A549 (cell line): ENCODE measurements around the gene SPTY2D1.

ENCODE experiments used
- FOSL2 ChIP-seq, 2 experiments: fragments of 450-650 bp in 1 of 2; fragments of >200 bp in 1 of 2; sonication (Bioruptor Twin) in 1 of 2; formaldehyde crosslinking; IDR thresholded peaks; 2 replicates each; pipeline versions ENCODE4 v1.5.0 to v1.6.1; 2016 to 2020; ENCODE audit warnings: mild to moderate bottlenecking in 1 of 2, moderate library complexity in 1 of 2
- MYC ChIP-seq: IDR thresholded peaks from 2 replicates; pipeline ENCODE4 v1.6.1; 2012; ENCODE audit warnings: mild to moderate bottlenecking, inconsistent platforms, low read length, improper control_type of control experiment, borderline replicate concordance
- POLR2A ChIP-seq: IDR thresholded peaks from 2 replicates; pipeline ENCODE4 v1.6.1; 2012; ENCODE audit warnings: mild to moderate bottlenecking, low read length
- TF ChIP-seq, protein P1 (sequence below): fragments of >200 bp; sonication (Bioruptor Twin); formaldehyde crosslinking; IDR thresholded peaks from 3 replicates; pipeline ENCODE4 v1.5.1; 2016
- TF ChIP-seq, protein P2 (sequence below): fragments of 200-600 bp; sonication (generic); IDR thresholded peaks from 2 replicates; pipeline ENCODE4 v1.6.1; 2016; ENCODE audit warnings: antibody characterized with exemption, mild to moderate bottlenecking, moderate library complexity
- TF ChIP-seq, protein P3 (sequence below): fragments of 450-650 bp; IDR thresholded peaks from 2 replicates; pipeline ENCODE4 v1.6.1; 2014; ENCODE audit warnings: antibody characterized with exemption

DNA sequence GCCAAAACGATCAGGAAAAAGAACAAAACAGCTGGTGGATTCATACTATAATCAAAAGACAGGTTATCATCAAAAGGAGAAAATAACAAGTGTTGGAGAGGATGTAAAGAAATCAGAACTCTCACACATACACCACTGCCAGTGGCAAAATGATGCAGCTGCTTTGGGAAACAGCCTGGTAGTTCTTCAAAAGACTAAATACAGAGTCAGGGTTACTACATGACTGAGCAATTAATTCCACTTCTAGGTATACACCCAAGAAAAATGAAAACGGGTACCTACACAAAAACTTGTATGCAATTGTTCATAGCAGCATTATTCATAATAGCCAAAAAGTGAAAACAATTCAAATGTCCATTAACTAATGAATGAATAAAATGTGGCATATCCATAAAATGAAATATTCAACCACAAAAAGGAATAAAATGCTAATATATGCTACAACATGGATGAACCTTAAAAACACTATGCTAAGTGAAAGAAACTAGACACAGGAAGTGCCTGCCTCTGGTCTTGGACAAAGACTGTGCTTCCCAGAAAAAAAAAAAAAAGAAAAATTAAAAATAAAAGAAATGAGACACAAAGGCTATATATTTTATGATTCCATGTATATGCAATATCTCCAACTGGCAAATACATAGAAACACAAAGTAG, 53.9 kb downstream of the SPTY2D1 start:
- TF ChIP-seq, protein P1, sequence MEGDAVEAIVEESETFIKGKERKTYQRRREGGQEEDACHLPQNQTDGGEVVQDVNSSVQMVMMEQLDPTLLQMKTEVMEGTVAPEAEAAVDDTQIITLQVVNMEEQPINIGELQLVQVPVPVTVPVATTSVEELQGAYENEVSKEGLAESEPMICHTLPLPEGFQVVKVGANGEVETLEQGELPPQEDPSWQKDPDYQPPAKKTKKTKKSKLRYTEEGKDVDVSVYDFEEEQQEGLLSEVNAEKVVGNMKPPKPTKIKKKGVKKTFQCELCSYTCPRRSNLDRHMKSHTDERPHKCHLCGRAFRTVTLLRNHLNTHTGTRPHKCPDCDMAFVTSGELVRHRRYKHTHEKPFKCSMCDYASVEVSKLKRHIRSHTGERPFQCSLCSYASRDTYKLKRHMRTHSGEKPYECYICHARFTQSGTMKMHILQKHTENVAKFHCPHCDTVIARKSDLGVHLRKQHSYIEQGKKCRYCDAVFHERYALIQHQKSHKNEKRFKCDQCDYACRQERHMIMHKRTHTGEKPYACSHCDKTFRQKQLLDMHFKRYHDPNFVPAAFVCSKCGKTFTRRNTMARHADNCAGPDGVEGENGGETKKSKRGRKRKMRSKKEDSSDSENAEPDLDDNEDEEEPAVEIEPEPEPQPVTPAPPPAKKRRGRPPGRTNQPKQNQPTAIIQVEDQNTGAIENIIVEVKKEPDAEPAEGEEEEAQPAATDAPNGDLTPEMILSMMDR: no peak
- TF ChIP-seq FOSL2 (IDR thresholded peaks at IDR 0.05) (no peak), FOSL2 (CRISPR knock-in tag; IDR thresholded peaks at IDR 0.05) (no peak), MYC (no peak), POLR2A (no peak)
- TF ChIP-seq, protein P2, sequence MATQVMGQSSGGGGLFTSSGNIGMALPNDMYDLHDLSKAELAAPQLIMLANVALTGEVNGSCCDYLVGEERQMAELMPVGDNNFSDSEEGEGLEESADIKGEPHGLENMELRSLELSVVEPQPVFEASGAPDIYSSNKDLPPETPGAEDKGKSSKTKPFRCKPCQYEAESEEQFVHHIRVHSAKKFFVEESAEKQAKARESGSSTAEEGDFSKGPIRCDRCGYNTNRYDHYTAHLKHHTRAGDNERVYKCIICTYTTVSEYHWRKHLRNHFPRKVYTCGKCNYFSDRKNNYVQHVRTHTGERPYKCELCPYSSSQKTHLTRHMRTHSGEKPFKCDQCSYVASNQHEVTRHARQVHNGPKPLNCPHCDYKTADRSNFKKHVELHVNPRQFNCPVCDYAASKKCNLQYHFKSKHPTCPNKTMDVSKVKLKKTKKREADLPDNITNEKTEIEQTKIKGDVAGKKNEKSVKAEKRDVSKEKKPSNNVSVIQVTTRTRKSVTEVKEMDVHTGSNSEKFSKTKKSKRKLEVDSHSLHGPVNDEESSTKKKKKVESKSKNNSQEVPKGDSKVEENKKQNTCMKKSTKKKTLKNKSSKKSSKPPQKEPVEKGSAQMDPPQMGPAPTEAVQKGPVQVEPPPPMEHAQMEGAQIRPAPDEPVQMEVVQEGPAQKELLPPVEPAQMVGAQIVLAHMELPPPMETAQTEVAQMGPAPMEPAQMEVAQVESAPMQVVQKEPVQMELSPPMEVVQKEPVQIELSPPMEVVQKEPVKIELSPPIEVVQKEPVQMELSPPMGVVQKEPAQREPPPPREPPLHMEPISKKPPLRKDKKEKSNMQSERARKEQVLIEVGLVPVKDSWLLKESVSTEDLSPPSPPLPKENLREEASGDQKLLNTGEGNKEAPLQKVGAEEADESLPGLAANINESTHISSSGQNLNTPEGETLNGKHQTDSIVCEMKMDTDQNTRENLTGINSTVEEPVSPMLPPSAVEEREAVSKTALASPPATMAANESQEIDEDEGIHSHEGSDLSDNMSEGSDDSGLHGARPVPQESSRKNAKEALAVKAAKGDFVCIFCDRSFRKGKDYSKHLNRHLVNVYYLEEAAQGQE: no peak
- TF ChIP-seq, protein P3, sequence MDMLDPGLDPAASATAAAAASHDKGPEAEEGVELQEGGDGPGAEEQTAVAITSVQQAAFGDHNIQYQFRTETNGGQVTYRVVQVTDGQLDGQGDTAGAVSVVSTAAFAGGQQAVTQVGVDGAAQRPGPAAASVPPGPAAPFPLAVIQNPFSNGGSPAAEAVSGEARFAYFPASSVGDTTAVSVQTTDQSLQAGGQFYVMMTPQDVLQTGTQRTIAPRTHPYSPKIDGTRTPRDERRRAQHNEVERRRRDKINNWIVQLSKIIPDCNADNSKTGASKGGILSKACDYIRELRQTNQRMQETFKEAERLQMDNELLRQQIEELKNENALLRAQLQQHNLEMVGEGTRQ: no peak
